Panc1 (cell line): ENCODE data around the gene CRTAC1.

Experiments
- CTCF ChIP-seq: fragments of 450-650 bp; IDR thresholded peaks from 2 replicates; pipeline ENCODE4 v1.5.1; 2017; ENCODE audit warnings: mild to moderate bottlenecking
- POLR2AphosphoS5 ChIP-seq: IDR thresholded peaks from 2 replicates; pipeline ENCODE4 v1.6.1; 2012; ENCODE audit warnings: mild to moderate bottlenecking, low read depth, low read length, moderate library complexity
- TF ChIP-seq, protein P1 (sequence below), 2 experiments: IDR thresholded peaks; 2 replicates each; pipeline ENCODE4 v1.6.1; 2011 to 2012; ENCODE audit warnings: low read depth in 2 of 2, control low read depth in 1 of 2, low read length in 1 of 2, mild to moderate bottlenecking in 1 of 2, moderate library complexity in 1 of 2; ENCODE audit not compliant: insufficient read depth in 1 of 2

GRCh38 chr10:97948822-97949221, 81.6 kb downstream of the CRTAC1 start:
- no peak for TF ChIP-seq CTCF
- no peak for TF ChIP-seq POLR2AphosphoS5
- TF ChIP-seq, protein P1, sequence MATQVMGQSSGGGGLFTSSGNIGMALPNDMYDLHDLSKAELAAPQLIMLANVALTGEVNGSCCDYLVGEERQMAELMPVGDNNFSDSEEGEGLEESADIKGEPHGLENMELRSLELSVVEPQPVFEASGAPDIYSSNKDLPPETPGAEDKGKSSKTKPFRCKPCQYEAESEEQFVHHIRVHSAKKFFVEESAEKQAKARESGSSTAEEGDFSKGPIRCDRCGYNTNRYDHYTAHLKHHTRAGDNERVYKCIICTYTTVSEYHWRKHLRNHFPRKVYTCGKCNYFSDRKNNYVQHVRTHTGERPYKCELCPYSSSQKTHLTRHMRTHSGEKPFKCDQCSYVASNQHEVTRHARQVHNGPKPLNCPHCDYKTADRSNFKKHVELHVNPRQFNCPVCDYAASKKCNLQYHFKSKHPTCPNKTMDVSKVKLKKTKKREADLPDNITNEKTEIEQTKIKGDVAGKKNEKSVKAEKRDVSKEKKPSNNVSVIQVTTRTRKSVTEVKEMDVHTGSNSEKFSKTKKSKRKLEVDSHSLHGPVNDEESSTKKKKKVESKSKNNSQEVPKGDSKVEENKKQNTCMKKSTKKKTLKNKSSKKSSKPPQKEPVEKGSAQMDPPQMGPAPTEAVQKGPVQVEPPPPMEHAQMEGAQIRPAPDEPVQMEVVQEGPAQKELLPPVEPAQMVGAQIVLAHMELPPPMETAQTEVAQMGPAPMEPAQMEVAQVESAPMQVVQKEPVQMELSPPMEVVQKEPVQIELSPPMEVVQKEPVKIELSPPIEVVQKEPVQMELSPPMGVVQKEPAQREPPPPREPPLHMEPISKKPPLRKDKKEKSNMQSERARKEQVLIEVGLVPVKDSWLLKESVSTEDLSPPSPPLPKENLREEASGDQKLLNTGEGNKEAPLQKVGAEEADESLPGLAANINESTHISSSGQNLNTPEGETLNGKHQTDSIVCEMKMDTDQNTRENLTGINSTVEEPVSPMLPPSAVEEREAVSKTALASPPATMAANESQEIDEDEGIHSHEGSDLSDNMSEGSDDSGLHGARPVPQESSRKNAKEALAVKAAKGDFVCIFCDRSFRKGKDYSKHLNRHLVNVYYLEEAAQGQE (IDR thresholded peaks at IDR 0.05; ENCODE audit: insufficient read depth in 1 of 2, low read depth in 2 of 2, low read length in 1 of 2) = no peak
